DMS53 treated with DMSO at 0.1 percent for 48 hours (cell line): ENCODE measurements around the gene PACRG.

Source experiments
- DNase-seq: peaks from one replicate; lab custom pipeline; 2025; ENCODE audit not compliant: unreplicated experiment; lab: John Stamatoyannopoulos, UW

PACRG gene

DNA sequence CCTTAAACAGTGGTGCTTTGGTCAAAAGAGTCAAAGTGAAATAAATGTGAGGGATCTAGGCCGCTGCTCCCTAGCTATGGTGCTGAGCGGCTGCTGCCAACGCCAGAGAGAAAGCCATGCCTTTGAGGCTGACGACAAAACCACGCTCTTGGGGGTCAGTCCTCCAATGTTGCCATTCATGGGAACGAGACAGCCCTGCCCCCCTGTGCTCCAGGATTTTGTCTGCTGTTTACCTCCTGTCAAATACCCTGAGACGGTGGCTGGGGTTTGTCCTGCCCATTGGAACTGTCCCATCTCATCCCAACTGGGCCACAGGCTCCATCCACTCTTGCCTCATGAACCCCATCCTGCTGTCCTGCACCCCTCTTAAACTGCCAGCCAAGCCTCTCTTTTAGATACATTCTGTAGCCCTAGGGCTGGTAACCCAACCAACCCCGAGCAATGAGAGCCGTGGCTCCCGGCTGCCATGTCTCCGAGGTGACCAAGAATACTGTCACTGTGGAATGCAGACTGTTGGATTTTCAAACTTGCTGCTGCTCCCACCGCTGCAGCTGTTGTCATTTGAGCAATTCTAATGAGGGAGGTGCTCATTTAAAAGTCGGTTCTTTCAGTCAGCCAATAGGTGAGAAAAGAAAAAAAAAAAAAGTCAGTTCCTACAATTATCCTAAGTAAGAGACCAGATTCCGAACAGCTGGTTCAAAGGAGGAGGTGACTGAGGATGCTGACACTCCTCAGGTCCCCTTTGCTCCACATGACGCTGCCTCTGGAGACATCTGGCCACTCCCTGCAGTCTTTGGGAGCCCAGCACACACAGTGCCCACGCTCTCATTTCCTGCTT lies 613.7 kb downstream of the PACRG start:
- DNase-seq: no peak

DNA sequence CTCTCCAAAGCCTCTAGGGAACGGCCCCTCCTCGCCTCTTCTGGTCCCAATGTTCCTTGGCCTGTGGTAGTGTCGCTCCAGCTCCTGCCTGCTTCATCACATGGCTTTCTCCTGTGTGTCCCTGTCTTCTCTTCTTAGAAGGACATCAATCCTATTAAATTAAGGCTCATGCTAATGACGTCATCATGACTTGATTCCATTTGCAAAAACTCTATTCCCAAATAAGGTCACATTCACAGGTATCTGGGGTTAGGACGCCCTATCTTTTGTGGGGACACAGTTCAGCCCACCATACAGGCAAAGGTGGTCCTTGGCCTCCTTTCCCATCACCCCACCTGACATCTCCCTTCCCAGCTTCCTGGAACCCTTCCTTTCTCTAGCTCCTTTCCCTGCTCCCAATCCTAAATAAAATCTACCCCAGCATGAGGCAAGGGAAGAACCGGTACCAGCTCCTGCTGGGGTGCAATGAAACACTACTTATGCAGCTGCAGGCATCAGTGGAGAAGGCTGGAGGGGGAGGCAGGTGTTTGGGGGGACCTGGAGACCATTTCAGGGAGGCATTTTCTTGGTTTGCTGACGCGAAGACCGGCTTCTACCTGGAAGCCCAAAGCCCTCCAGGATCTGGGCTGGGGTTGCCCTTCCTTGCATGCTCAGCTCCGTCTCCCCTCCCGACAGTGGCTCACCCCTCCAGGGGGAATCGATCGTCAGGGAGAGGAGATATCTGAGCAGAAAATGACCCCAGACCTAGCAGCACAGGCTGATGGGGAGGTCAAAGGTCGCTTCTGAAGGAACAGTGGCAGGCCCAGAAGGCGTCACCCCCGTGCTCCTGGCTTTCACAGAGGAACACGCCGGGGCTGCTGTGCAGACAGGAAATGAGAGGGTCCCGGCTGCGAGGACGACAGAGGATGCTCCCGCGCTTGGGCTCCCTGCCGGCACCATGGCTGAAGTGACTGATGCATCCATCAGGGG lies 615.1 kb downstream of the PACRG start:
- DNase-seq: no peak

DNA sequence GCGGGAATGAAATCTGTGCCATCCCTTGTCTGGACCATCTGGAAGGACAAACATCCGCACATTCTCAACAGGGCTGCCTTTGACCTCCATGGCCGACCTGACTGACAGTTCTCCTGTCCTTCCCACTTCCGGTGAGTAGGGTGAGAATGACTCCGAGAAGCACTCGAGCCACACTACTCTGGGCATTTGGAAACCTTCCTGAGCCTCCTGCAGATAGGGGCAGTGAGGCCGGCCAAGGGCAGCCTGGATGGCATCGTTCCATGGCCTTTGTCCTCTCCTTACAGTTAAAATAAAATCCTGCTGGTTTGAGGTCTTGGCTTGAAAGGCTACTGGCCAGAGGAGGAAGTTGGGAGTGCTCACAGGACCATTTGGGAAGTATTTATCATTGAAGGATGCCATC lies 615.8 kb downstream of the PACRG start:
- no peak for DNase-seq

- no peak for DNase-seq
These were observed 616.6 kb downstream of the PACRG start for GRCh38 chr6:163344411-163344810.

- no peak for DNase-seq
These were observed 618.2 kb downstream of the PACRG start for GRCh38 chr6:163345931-163346330.

DNA sequence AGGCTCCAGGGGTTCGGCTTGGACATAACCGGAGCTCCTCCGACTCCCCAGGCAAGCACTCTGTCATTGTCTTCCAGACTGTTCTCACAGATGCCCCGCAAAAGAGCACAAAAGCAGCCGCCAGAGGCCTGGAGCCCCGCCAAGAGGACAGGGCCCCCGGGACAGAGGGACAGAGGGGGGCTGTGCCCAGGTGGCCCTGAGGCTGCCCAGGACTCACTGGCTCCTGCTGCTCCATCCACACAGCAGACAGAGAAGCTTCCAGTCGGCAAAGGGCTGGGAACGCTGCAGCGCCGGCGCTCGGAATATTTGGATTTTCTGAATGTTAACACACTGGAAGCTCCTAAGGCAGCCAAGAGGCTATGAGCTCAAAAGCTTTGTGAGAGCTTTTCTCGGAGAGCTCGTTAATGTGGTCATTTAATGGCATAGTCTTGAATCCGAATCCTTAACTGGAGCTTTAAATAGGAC lies 618.8 kb downstream of the PACRG start:
- no peak for DNase-seq

DNA sequence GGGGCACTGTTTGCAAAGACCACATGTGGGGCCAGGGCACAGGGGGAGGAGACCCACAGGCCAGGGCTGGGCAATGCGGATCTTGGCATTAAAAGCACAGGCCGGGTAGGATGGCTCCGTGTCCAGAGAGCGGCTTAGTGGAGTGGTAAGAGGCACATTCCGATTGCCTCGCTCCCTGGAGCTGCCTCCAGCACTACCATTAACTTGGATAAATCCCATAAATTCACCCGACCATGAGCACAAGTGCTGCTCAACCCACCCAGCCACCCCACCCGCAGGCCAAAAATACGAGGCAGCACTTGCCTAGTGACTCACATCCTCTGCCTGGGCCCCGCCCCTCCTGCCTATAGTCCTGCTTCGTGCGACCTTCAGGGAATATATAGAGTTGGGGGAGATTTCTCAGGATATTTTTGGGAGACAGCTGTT lies 619.3 kb downstream of the PACRG start:
- no peak for DNase-seq

DNA sequence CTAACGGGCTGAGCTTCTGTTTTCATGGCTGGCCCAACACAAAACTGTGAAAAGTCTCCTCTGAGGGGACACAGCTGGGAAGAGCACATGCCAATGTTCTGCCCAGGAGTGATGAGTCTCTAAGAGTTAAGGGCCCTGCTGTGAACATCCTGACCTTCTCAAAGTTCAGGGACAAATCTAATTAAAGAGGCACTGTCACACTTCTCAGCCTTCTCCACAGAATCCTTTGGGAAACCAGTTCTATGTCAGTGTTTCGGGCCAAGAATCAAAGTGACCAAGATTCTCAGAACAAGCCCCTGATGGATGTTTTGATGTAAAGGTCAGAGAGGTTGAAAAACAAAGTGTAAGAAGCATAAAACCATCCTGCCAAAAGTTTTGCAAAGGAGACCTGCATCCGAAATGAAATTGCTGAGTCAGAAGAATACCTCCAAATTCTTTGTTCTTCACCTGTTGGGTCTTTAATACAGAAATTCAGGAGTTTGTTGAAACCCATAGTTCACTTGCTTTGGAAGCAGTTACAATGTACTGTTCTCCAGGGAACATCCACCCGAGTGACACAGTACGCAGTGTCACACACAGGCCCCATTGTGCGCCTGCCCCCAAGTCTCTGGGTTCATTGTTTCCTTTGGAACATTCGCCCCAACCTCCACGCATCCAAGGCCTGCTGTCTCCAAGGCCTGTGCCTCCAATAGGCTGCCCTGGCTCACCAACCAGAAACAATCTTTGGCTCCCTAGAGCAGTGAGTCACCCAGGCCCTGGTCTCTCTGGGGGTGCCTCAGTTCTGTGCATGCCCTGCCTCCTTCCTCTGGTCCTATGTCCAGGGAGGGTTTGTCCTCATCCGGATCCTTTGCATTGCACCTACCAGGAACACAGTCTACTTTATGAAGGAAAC lies 621.3 kb downstream of the PACRG start:
- DNase-seq: no peak

DNA sequence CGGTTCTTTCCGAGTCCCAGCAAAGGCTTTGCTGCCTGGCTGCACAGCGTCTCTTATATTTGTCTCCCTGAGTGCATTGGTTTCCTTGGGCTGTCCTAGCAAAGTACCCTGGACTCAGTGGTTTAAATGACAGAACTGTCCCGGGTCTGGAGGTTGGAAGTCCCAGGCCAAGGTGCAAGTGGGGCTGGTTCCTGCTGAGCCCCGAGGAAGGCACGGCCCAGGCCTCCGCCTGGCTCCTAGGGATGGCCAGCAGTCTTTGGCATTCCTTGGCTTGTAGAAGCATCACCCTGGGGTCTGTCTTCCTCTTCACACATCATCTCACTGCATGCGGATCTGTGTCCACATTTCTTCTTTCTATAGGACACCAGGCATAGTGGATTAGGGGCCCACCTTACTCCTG lies 621.9 kb downstream of the PACRG start:
- DNase-seq: no peak

DNA sequence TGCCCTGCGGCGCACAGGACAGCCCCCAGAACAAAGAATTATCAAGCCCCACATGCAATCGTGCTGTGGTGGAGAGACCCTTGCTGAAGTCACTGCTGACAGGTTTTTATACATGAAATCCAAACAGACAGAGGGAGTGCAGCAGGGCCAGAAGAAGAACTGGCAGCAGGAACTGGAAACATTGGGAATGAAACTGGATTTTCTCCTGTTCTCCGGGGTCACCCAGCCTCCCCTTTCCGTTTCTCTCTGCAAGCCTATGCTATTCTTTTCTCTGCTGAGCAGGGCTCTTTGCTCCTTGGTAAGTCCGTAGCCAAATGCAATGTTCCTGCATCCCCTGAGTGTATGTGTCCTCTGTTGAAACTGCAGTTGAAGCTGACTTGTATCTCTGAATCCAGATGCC lies 623.2 kb downstream of the PACRG start:
- DNase-seq: no peak

DNA sequence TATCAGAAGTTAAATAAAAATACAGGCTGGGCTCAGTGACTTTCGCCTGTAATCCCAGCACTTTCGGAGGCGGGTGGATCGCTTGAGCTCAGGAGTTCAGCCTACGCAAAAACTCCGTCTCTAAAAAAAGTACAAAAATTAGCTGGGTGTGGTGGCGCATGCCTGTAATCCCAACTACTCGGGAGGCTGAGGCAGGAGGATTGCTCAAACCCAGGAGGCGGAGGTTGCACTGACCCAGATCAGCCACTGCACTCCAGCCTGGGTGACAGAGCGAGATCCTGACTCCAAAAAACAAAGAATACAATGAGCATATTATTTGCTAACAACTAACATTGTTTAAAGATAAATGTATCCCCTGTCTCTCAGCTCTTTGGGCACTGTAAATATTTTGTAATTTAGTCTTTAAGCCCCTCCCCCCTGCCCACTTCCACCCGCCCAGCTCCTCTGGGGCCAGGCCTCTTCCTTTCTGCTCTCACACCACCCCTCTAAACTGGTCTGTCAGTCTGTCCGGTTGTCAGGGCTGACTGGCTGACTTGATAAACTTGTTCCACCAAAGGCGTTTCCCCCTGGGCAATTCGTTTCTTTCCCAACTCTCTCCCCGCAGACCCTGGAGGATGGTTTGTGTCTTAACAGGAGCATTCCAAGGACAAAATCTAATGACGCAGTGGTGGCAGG lies 624.4 kb downstream of the PACRG start:
- DNase-seq: no peak

GRCh38 chr6:163352966-163353365 lies 625.2 kb downstream of the PACRG start:
- DNase-seq: no peak

DNA sequence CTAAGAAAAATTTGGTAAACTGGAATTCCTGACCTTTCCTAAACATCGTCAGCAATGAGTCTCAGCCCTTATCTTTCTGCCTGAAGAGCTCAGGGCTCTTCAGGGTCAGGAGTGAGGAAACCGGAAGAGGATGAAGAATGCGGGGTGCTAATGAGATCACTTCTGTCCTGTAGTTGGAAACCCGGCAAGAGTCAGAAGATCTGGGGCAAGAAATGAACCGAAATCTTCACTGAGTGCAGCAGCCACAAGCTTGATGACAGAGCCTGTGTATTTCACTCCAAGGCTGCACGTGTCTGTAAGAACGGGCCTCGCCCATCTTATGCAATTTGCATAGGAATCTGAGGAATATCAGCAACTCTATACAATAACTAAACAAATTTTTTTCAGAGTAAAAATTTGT lies 626.3 kb downstream of the PACRG start:
- no peak for DNase-seq

DNA sequence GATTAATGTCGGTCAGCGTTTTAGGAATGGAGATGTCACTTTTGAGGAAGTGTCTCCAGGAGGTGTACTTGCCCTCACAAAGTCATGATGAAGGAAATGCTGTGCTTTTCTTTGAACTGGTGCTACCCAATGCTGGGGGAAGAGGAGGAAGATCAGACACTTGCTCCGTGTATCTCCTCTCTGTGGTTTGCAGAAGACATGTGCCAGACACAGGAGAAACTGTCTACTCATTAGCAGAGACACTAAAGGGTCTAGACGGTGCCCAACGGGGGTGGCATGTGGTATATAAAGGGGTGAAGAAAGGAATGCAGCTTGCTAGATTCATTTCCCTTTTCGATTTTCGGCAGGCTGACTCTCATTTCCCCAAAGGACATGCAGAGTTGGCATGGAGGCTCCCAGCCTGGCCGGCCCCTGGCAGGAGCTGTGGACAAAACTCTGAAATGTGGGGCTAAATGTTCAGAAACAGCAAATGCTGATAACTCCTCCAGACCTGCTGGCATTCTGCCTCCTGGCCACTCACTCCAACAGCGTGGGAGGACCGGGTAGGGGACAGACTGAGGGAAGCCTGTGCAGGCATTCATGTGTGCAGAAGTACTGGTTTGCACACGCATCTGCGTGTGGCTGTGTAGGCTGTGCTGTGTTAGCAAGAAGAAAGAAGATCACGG lies 627.1 kb downstream of the PACRG start:
- DNase-seq: no peak

GRCh38 chr6:163355426-163355991 lies 627.7 kb downstream of the PACRG start:
- no peak for DNase-seq

- DNase-seq: no peak
These were observed 628.5 kb downstream of the PACRG start for GRCh38 chr6:163356324-163356723.

DNA sequence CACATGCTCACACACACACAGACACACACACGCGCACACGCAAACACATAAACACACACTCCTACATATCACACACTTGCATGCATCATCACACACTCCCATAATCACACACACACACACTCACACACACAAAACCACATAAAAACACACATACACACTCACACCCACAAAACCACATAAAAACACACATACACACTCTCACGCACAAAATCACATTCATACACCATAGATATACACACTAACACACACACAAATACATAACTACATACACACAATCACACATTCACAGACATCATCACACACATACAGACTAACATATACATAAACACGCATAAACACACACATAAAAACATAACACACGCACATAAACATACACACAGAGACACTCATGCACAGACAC lies 629.0 kb downstream of the PACRG start:
- DNase-seq: no peak

DNA sequence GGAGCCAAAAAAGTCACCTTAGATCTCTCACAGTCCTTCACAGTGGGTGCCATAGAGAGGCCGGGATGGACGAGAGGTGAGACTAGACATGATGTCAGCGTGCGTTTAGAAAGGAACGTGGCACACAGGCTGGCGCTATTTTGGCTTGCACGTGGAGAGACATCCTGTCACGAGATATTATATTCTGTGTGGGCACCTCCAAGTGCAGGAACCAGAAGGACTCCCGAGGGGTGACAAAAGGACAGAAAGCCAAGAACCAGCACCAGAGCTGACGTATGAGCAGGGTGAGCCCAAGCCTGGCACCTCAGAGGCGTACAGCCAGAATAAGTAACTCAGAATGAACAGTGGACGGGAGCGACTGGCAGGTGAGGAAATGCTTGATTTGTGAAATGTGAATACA lies 636.9 kb downstream of the PACRG start:
- DNase-seq: no peak
